Right cardiac atrium (tissue), 5 donors: ENCODE data around the gene SUCLG2. TPM values are rescaled to one million over a fixed set of nuclear protein-coding genes. Genes with fewer than 3 reads are reported as not detected.

ENCODE experiments used
- ATAC-seq, 2 donors: fragments of 200-7000 bp; cut with Tn5 transposase; one replicate each; pipeline versions ENCODE4 v1.8.0 to v1.9.1; 2020; ENCODE audit warnings: moderate library complexity in 2 of 2, mild to moderate bottlenecking in 1 of 2
- DNase-seq, 3 donors: peaks; one replicate each; pipeline ENCODE4 v3.0.0-alpha.2; 2020
- H3K27ac ChIP-seq: one replicate; pipeline ENCODE4 v1.5.1; 2013; ENCODE audit warnings: mild to moderate bottlenecking, low read length, control low read depth, moderate library complexity
- H3K27me3 ChIP-seq: one replicate; pipeline ENCODE4 v1.6.1; 2013; ENCODE audit not compliant: control insufficient read depth, insufficient read depth
- H3K4me1 ChIP-seq: one replicate; pipeline ENCODE4 v1.6.1; 2013; ENCODE audit warnings: low read length; ENCODE audit not compliant: control insufficient read depth, insufficient read depth
- H3K4me3 ChIP-seq: one replicate; pipeline ENCODE4 v1.5.1; 2013; ENCODE audit warnings: low read length, control low read depth
- H3K9me3 ChIP-seq: one replicate; pipeline ENCODE4 v1.6.1; 2013; ENCODE audit warnings: low read length; ENCODE audit not compliant: control insufficient read depth
- WGBS: extraction: QIAGEN DNeasy Blood & Tissue Kit; methylation state at CpG from one replicate; pipeline ENCODE4 v1.1.7; 2013; 5-methylcytosine and 5-hydroxymethylcytosine counted together
- intact Hi-C, 4 donors: fragments of 100-400 bp; cut with DNase I; formaldehyde crosslinking; loops; one replicate each; pipeline versions ENCODE4 v1.11.0 to v1.14.0; 2022 to 2023
- polyA plus RNA-seq: library from polyadenylated mRNA; stranded (reverse); fragments of 200-250 nt; gene quantifications from one replicate; pipeline ENCODE4 v1.2.3, GENCODE V29; 2013
- total RNA-seq, 4 donors: library from RNA; stranded (reverse); fragmentation: NEBNext Ultra II Directional; extraction: Animal tissue kit (Norgen Biotek cat#: 25700); gene quantifications; one replicate each; pipeline ENCODE4 v1.2.1, GENCODE V29; 2021
- donor health status: healthy with polysubstance abuse.
- donor health status: DM: no; HTN: yes; CAD: no.
- donor health status: DM: no; HTN: no; CAD: no.
- donor health status: DM: no; HTN: yes; CAD: no; lungs with severe emphysema.
- donor health status: DM: yes; HTN: yes; CAD: no.

SUCLG2 gene
- total and polyA plus RNA-seq, 5 donors, result 50.6 to 84.8 (median 73.0) TPM

- no peak for ATAC-seq
- intact Hi-C loops, result no loop called here
Observed at GRCh38 chr3:67484085-67484484, 170.3 kb downstream of the SUCLG2 start.

DNA sequence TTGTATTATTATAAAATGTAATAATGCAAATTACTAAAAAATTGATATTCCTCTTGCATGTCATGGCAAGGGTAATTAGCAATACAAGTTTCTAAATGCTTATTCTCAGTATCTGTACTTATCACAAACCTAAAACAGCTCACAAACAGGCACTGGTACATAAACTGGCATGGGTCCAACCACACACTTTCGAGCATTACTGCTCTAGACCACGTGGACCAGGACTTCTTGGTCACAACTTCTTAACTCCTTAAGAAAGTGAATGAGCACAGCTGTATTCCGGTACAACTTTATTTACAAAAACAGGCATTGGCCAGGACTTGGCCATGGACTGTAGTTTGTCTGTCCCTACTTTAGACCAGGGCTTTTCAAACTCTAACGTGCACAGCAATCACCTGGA is 173.3 kb downstream of the SUCLG2 start:
- ATAC-seq, result no peak
- no peaks in the 10 kb centered on the region for H3K9me3 ChIP-seq
- intact Hi-C loops, result no loop called here
- H3K27me3 ChIP-seq, result no peaks in the 10 kb centered on the region
- WGBS, result 70% methylated on average over 4 of the region's 4 CpGs
- H3K4me3 ChIP-seq, result no peak overlapping the region
- DNase-seq, result peak in 1 of 3 donors; percentile 55
- no peak overlapping the region for H3K27ac ChIP-seq
- H3K4me1 ChIP-seq, result no peaks in the 10 kb centered on the region

More at GRCh38 chr3:67484085-67484484, 170.3 kb downstream of the SUCLG2 start:
- 75% methylated on average over 3 of the region's 3 CpGs for WGBS
- no peaks in the 10 kb centered on the region for H3K4me1 ChIP-seq
- H3K4me3 ChIP-seq, result no peak overlapping the region
- no peaks in the 10 kb centered on the region for H3K9me3 ChIP-seq
- DNase-seq, result no peak
- H3K27ac ChIP-seq, result no peak overlapping the region
- H3K27me3 ChIP-seq, result no peaks in the 10 kb centered on the region

GRCh38 chr3:67478423-67478822 is 176.0 kb downstream of the SUCLG2 start:
- ATAC-seq (no peak), DNase-seq (no peak)
- H3K4me1 ChIP-seq, result no peaks in the 10 kb centered on the region
- H3K27me3 ChIP-seq, result no peaks in the 10 kb centered on the region
- no peak overlapping the region for H3K4me3 ChIP-seq
- 97% methylated on average over 7 of the region's 7 CpGs for WGBS
- H3K27ac ChIP-seq, result no peak overlapping the region
- intact Hi-C loops, result no loop called here
- no peaks in the 10 kb centered on the region for H3K9me3 ChIP-seq

DNA sequence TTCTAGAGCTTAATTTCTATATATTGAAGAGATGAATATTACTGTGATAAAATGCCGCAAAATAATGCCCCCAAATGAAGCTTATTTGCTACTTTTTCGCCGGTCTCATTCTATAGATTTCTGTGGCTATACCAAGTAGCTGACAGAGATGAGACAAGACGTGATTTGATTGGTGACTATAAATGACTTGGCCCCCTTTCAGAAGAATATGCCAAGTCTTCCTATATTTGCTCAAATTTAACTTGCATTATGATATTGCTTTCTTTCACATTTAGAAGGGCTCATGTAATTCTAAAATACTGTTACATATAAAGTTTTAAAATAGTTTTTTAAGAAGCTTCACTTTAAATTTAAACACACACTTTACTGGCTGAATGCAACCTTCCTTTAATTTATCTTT is 180.1 kb downstream of the SUCLG2 start:
- DNase-seq (no peak), ATAC-seq (no peak)
- Histone ChIP-seq H3K27ac (no peak overlapping the region), H3K4me3 (no peak overlapping the region), H3K4me1 (no peaks in the 10 kb centered on the region), H3K9me3 (no peaks in the 10 kb centered on the region), H3K27me3 (no peaks in the 10 kb centered on the region)
- intact Hi-C loops, result no loop called here
- 93% methylated on average over 4 of the region's 4 CpGs for WGBS

DNA sequence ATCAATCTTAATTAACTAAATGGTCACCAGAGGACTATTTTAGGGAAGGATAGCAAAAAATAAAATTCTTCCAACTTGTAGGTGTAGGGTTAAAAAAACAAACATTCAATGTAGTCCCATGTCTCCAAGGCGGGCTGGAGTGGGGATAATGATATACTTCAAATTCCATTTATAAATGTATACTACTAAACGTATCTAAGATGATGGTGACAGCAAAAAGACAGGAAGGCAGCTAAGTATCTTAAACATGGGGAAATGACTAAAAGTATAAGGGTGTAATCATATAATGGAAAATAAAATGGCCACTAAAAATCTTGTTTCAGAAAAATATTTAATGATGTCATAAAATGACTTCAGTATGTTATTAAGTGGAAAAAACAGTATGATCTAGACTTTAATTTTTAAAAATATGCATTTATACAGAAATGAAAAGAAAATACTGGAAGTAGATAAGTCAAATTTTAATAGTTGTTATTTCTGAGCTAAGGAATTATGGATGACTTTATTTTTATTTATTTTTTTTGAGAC is 181.7 kb downstream of the SUCLG2 start:
- Histone ChIP-seq H3K4me3 (no peak overlapping the region), H3K27ac (no peak overlapping the region), H3K27me3 (no peaks in the 10 kb centered on the region), H3K9me3 (no peaks in the 10 kb centered on the region), H3K4me1 (no peaks in the 10 kb centered on the region)
- intact Hi-C loops, result no loop called here
- no peak for DNase-seq
- 93% methylated on average over 2 of the region's 2 CpGs for WGBS
- no peak for ATAC-seq

DNA sequence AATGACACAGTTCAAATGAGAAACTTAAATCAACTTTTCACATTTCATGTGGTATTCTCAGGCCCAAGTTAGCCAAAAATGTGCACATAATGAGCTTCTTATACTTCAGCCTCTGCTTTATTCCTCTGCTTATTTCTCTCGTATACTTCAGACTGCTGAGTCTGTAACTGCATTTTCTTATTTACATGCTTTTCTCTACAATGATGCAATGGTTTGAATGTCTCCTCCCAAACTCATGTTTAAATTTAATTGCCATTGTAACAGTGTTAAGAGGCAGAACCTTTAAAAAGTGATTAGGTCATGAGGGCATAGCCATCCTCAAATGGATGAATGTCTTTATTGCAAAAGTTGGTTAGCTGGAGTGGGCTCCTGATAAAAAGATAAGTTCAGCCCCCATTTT is 184.2 kb downstream of the SUCLG2 start:
- intact Hi-C loops, result no loop called here

DNA sequence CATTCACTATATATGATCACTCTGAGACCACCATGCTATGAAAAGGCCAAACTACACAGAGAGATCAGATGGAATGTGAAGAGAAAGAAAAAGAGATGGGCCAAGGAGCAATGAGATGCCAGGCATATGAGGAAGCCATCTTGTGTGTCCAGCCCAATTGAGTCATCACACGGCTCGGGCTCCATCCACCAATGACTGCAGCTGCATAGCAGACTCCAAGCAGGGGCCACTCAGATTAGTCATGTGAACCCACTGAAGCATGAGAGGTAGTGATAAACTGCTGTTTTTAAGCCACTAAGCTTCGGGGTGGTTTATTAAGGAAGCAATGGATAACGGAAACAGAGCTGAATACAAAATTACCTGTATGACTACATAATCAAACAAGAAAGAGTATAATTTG is 185.9 kb downstream of the SUCLG2 start:
- Histone ChIP-seq H3K9me3 (no peaks in the 10 kb centered on the region), H3K4me3 (no peak overlapping the region), H3K27ac (no peak overlapping the region), H3K4me1 (no peaks in the 10 kb centered on the region), H3K27me3 (no peaks in the 10 kb centered on the region)
- intact Hi-C loops, result no loop called here
- WGBS, result 97% methylated on average over 4 of the region's 4 CpGs
- DNase-seq (no peak), ATAC-seq (no peak)

More for the DNA sequence above, 184.2 kb downstream of the SUCLG2 start:
- Histone ChIP-seq H3K27me3 (no peaks in the 10 kb centered on the region), H3K27ac (no peak overlapping the region), H3K4me1 (no peaks in the 10 kb centered on the region), H3K9me3 (no peaks in the 10 kb centered on the region), H3K4me3 (no peak overlapping the region)
- WGBS, result 96% methylated on average over 1 of the region's 1 CpG
- no peak for DNase-seq
- ATAC-seq, result no peak

DNA sequence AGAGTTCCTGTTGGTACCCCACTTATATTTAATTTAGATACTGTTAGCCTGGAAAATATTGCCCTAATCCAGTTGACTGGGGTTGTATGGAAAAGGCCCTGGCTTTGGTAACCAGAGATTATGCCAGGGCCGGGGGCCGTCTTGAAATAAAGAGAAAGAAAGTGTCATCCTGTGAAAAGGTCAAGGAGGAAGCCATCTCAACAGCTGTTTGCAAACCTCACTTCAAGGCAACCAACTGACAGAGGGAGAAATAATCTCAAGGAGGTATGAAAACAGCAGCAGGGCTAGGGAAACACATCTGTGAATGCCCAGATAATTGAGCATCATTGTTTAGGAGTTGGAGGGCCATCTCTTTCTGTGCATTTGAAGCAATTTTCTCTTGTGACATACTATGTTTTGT is 190.8 kb downstream of the SUCLG2 start:
- intact Hi-C loops, result no loop called here
- WGBS, result 61% methylated on average over 2 of the region's 2 CpGs
- no peak for ATAC-seq

GRCh38 chr3:67462187-67462586 is 192.2 kb downstream of the SUCLG2 start:
- DNase-seq (no peak), ATAC-seq (no peak)
- peaks cover 3% of the 10 kb centered on the region for H3K4me1 ChIP-seq
- H3K9me3 ChIP-seq, result no peaks in the 10 kb centered on the region
- H3K4me3 ChIP-seq, result no peak overlapping the region
- H3K27me3 ChIP-seq, result no peaks in the 10 kb centered on the region
- H3K27ac ChIP-seq, result no peak overlapping the region
- 94% methylated on average over 5 of the region's 5 CpGs for WGBS
- intact Hi-C loops, result no loop called here

More for the DNA sequence above, 190.8 kb downstream of the SUCLG2 start:
- no peak overlapping the region for H3K4me3 ChIP-seq
- H3K27me3 ChIP-seq, result no peaks in the 10 kb centered on the region
- H3K9me3 ChIP-seq, result no peaks in the 10 kb centered on the region
- H3K27ac ChIP-seq, result no peak overlapping the region
- H3K4me1 ChIP-seq, result no peaks in the 10 kb centered on the region
- no peak for DNase-seq

DNA sequence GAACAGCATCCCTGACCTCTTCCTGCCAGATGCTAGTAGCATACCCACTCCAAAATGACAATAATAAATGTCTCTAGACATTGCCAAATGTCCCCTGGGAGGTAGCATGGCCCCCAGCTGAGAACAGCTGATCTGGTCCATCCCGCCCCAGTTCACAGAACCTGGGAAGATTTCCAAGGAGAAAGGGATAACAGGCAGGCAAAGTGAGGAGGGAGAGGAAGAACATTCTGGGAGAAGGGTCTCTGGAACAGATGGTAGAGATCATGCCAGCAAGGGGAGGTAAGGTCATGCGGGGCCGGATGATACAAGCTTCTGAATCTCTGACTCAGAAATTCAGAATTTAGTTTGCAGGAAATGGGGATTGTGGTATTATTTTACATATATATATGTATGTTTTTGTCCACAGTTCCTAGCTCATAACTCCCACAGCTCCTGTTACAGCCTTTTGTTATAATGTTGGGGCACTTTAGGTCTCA is 192.7 kb downstream of the SUCLG2 start:
- Histone ChIP-seq H3K4me1 (peaks cover 3% of the 10 kb centered on the region), H3K9me3 (no peaks in the 10 kb centered on the region), H3K4me3 (no peak overlapping the region), H3K27me3 (no peaks in the 10 kb centered on the region), H3K27ac (no peak overlapping the region)
- peak in 1 of 3 donors; percentile 33 for DNase-seq
- intact Hi-C loops, result no loop called here
- 75% methylated on average over 3 of the region's 3 CpGs for WGBS
- ATAC-seq, result no peak

GRCh38 chr3:67460841-67461510 is 193.4 kb downstream of the SUCLG2 start:
- no peak for ATAC-seq
- no peak for DNase-seq
- 88% methylated on average over 8 of the region's 8 CpGs for WGBS
- Histone ChIP-seq H3K27me3 (no peaks in the 10 kb centered on the region), H3K9me3 (no peaks in the 10 kb centered on the region), H3K4me1 (peaks cover 3% of the 10 kb centered on the region), H3K27ac (no peak overlapping the region), H3K4me3 (no peak overlapping the region)
- intact Hi-C loops, result no loop called here
